Measurements from ENCODE around the gene ELAVL2.
"Not testable (repeated sequence)": the region's sequence is repeated elsewhere in the genome, so short reads cannot be mapped to it uniquely, and the experiment has no call there.

ELAVL2 gene

DNA sequence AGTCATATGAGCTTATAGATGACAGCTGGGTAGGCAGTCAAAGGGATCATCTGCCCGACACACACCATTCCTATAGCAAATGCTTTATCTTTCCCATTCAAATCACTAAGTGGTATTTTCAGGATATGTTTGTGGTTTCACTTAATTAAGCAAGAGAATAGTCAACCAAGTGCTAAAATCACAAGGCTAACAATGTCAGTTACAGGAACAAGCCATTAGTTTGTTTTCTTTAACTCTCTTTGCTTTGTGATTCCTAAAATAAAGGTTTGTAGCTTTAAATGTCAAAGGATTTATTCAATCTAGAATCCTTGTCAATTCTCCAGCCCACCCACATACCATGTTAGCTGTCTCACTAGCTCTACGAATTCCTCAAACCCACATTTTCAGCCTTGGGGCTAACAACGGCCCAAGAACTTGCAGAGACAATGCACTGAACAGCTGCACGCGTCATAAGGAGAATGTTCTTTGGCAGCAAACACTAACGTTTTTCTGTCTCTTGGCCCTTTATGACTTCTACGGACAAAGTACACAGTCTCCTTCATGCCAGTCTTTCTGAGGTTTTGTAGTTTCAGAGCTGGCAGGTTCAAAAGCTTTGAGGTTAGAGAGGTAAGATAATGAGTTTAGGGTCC is 56.6 kb downstream of the ELAVL2 start:
- no peak for DNase-seq

GRCh38 chr9:23768861-23769260 is 57.2 kb downstream of the ELAVL2 start:
- no peak for DNase-seq

DNA sequence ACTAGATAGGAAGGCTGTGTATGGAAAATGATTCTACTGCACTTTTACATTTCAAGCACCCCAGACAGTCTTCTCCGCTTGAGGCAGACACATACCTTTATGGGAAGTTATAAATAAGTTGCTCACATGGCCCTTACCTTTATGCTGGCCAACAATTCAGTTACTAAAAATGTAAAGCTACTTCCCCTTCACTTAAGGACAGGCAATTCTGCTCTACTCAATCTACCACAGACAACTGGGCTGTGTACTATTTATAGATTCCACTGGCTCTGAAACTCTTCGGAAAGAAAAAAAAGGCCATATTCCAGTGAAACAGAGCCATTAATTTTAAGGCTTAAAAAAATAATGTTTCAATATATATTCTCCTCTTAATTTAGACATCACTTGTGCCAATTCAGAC is 59.4 kb downstream of the ELAVL2 start:
- DNase-seq = no peak

GRCh38 chr9:23765561-23765960 is 60.5 kb downstream of the ELAVL2 start:
- DNase-seq = no peak

GRCh38 chr9:23764219-23764618 is 61.8 kb downstream of the ELAVL2 start:
- DNase-seq = no peak

GRCh38 chr9:23754551-23754950 is 71.5 kb downstream of the ELAVL2 start:
- no peak for DNase-seq

GRCh38 chr9:23752859-23753258 is 73.2 kb downstream of the ELAVL2 start:
- DNase-seq = no peak

DNA sequence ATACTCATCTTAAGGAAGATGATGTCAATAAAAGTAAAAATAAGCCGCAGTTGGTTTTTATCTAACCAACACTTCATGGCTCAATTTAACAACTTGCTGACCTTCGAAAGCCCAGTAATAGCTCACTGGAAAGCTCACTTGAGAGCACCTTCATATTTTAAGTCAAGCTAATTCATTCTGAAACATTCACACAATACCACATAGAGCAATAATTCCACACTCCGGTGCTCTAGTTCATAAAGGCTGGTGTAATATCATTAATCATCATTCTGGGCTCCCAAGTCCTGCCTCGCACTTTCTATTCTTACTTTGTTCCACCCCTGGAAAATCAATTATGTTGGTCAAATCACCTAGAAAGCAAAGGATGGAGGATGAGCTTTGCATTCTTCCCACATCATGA is 74.4 kb downstream of the ELAVL2 start:
- DNase-seq = no peak

GRCh38 chr9:23750808-23751207 is 75.2 kb downstream of the ELAVL2 start:
- no peak for DNase-seq

DNA sequence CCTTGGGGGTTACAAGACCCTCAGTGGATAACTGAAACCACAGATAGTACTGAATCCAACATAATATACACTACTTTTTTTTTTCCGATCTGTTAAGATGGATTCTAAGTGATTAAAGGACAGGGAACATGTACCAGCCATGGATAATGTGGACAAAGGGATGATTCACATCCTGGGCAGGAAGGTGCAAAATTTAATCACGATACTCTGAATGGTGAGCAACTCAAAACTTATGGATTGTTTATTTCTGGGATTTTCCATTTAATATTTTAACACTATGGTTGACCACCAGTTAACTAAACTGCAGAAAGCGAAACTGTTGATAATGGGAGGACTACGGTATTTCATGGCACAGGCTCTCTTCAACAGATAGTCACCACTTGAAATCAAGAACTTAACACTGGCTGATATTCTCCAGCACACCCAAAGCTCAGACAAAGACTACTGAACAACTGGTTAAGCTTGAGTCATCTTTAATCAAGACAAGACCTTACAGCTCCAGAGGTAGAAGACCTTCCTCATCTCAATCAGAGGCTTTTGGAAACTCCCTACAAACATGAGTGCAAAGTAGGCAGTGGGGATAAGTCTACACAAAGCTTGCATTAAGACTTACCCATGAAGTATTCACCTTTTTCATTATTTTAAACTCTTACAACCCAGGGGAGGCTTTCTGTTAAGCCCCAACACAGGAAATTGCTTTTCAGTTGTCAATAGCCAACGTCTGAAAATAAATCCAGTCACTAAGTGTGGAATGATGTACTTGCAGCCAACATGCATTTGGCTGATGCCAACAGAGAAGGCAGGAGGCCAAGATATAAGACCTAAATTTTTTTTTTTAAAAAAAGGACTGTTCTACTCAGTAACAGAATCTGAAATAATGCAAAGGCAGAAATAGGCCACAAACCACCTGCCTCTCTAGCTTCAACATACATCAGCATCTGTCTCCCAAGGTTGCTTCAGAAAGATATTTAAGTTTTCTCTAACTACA is 78.7 kb downstream of the ELAVL2 start:
- DNase-seq = no peak

DNA sequence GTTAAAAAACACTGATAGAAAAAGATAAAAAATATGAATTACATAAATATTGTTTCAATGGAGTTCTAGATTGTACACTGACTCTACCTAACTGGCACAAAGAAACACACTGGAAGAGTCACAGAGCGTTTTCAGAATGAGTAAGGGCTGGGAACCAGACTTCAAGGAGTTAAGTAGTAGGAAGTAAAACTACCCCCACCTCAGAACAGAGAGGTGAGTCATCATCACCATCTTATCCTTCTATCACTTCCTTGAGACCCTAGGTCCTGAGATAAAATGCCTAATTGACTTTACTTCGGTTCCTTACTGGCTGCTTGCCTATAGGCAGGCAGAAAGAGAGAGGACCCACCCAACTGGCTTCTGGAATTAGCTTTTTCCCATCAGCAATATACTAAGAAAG is 79.7 kb downstream of the ELAVL2 start:
- DNase-seq = no peak

GRCh38 chr9:23743036-23743435 is 83.0 kb downstream of the ELAVL2 start:
- no peak for DNase-seq

- DNase-seq = no peak
Observed at GRCh38 chr9:23741351-23741750, 84.7 kb downstream of the ELAVL2 start.

DNA sequence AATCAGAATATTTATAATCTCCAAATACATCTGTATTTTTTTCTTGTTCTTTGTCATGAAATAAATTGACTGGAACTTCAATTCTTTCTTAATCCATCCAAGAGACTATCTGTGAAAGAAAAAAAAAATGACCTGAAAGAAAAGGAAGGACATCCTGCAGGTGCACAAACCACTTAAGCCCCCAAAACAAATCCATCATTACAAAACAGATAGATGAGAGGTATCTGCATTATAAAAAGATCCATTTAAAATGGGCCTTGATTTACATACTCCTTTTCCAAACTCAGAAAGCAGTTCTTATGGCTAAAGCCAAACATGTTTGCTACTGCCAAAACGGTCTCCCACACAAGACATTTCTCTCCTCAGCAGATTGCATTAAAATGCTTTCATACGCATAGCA is 85.5 kb downstream of the ELAVL2 start:
- DNase-seq = no peak

DNA sequence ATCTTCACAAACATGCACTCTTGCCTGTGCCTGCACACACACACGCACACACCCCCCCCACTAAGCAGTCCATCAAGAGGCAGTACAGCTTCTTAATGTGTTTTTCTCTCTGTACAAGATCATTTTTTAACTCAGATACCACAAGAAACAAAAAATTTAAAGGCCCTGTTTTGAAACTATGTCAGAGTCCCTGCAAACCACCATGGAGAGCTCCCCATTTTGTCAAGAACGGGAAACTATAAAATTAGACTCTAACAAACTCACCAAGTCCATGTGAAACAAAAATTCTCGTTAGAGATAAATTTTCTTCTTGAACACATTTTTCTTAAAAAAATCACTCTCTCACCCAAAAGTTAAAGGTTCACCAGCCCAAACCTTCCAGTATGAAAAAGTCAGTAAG is 86.3 kb downstream of the ELAVL2 start:
- DNase-seq = no peak

DNA sequence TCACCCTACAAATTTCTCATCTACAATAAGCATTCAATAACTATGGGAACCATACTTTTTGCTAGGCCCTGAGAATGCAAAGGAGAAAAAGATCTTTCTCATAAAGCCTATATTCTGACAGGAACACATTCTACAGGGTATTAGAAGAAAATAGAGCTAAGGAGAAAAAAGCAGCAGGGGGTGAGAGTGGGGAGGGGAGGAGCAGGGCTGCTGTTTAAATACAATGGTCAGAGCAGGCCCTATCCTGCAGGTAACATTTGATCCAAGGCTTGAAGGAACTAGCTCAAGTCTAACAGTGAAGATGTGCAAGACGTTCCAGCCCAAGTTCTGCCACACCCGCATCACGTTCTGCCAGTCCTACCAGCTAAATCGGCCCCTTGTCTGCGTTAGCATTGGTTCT is 89.7 kb downstream of the ELAVL2 start:
- DNase-seq = no peak

- no peak for DNase-seq
Observed at GRCh38 chr9:23733495-23734078, 92.5 kb downstream of the ELAVL2 start.

- DNase-seq = no peak
Observed at GRCh38 chr9:23731353-23731752, 94.7 kb downstream of the ELAVL2 start.

DNA sequence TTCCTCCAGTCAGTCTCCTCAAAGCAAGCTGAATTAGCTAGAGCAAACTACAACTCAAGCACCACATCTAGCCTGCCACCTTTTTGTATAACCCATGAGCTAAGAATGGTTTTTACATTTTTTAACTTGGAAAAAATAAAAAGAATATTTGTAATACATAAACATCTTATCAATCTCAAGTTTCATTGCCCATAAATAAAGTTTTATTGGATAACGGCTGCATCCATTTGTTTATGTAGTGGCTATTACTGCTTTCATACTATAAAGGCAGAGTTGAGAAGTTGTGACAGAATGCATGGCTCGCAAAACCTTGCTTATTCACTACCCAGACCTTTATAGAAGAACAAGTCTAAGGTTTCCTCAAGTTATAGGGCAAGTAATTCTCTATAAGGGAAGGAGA is 95.7 kb downstream of the ELAVL2 start:
- no peak for DNase-seq

GRCh38 chr9:23728736-23729135 is 97.3 kb downstream of the ELAVL2 start:
- no peak for DNase-seq

- no peak for DNase-seq
Observed at GRCh38 chr9:23725279-23725946, 100.6 kb downstream of the ELAVL2 start.

DNA sequence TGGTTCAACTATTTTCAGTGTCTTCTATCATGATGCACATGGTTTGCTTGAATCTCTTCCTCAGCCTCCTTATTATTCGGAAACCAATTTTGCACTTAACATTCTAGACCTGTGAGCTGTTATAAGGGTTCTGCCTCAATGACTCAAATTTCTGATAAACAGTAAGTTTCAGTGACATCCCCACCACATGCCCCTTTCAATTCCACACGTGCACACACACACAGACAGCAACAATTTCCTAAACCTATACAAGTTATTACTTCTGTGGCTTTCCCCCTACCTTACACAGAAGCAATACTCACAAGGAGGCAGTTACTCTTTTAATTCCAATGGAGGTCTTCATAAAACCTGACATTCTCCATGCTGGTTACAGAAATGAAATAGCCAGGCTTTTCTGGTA is 102.4 kb downstream of the ELAVL2 start:
- DNase-seq = no peak

DNA sequence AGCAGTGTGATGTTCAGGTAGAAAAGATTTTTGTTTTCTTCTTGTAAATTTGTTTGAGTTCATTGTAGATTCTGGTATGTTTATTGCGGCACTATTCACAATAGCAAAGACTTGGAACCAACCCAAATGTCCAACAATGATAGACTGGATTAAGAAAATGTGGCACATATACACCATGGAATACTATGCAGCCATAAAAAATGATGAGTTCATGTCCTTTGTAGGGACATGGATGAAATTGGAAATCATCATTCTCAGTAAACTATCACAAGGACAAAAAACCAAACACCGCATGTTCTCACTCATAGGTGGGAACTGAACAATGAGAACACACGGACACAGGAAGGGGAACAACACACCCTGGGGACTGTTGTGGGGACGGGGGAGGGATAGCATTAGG is 103.0 kb downstream of the ELAVL2 start:
- DNase-seq = not testable (repeated sequence)

Data from cerebellar nuclear complex (tissue), 1 donor.